NCI-H1417 (cell line): ENCODE measurements around the gene BEST3.
A peak's percentile ranks its signal among the peaks of the same experiment; 100 is the strongest.

Source experiments
- DNase-seq, 3 experiments: peaks; one replicate each; lab custom pipeline; 2025; lab: John Stamatoyannopoulos, UW

Gene BEST3

DNA sequence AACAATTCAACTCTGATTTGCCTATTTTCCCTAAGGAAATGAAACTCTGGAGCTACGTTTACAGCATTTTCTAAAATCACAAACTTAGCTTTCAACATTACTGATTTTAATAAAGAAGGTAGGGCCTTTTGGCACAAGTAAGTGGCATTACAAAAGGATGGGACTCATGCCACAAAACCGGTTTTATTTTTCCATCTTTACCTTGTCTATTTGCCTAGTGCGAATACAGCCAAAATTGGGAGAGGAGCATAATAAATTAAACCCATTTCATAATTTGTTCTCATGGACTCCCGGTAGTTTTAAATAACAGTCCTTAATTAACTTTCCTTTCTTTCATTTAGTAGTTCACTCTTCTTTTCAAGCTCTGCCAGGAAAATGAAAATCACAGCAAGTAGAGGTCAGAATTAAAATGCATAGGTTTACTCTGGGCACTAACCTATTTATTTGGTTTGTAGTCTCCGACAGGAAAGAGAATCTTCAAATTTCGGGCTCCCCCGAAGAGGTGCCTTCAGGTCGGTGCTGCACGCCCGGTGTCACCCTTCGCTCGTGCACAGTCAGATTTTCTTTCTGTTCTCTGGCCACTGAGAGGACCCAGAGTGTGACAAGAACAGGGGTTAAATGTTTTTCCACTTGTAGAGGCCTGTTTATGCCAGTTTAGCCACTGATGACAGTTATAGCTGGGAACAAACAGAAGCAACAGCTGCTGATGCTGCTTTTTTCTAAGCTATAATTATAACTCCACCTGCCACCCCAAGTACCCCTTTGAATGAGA, at the start of gene BEST3:
BEST3 (minus strand) TSS at position 535 of the 772 bp plus-strand sequence. CDS start 1,505 bp downstream, outside the sequence.
- peak; percentile 88 to 99 (median 92) for DNase-seq

DNA sequence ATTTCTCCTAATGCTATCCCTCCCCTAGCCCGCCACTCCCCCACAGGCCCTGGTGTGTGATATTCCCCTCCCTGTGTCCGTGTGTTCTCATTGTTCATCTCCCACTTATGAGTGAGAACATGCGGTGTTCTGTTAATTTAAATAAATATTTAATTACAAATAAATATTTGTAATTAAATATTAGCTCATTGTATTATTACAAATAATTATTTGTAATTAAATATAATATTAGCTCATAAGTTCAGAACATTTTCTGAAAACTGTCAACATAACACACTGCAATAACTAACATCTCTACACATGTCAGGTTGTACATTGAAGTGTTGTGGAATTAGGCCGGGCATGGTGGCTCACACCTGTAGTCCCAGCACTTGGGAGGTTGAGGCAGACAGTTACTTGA, 45.0 kb upstream of the BEST3 start:
- no peak for DNase-seq

GRCh38 chr12:69739287-69740191, 40.4 kb upstream of the BEST3 start:
- peak; percentile 73 to 94 (median 89) for DNase-seq

DNA sequence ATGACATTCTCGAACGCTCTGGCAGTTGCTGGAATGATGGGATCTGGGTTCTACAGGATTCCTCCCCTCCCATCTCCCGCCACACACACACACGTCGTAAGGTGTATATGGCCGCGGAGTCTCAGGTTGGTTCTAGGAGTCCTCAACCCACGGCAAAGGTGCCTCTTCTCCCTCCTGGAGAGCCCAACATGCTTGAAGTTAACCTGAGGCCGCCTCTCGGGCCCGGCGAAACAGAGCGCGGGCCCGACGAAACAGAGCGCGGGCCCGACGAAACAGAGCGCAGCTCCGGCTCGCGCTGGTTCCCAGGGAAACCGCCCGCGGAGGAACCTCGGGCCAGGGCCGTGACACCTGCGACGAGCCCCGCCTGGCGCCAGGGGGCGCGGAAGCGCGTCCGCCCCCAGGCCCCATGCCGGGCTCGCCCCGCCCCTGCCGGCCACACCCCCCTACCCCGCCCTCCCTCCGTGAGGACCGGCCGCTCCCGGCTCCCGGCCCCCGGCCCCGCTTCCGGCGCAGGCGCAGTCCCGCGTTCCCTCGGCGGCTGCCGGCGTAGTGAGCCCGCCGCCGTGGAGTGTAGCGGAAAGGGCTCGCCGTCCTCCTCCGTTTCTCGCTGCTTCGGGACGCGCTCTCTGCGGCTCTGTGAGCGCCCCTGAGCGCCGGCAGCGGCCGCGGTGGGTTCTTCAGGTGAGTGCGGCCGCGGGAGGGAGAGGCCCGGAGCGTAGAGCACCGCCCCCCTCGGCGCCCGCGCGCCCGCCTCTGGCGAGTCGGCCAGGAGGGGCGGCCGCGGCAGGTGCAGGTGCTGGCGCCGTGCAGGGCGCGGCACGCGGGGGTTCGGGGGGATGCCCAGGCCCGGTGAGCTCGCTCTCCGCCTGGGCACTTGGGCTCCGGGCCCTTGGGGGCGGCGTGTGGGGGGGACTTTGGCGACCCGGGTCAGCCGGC, 39.5 kb upstream of the BEST3 start, which contains the start of gene RAB3IP:
RAB3IP (plus strand) TSS at position 510 of the 936 bp plus-strand sequence. CDS start 16,549 bp downstream, outside the sequence.
- DNase-seq: peak; percentile 97 to 98 (median 97)

GRCh38 chr12:69733638-69734037, 34.5 kb upstream of the BEST3 start:
- DNase-seq: no peak

- DNase-seq: no peak
Observed at GRCh38 chr12:69732088-69732487, 33.0 kb upstream of the BEST3 start.

GRCh38 chr12:69726922-69727321, 27.8 kb upstream of the BEST3 start:
- DNase-seq: no peak

DNA sequence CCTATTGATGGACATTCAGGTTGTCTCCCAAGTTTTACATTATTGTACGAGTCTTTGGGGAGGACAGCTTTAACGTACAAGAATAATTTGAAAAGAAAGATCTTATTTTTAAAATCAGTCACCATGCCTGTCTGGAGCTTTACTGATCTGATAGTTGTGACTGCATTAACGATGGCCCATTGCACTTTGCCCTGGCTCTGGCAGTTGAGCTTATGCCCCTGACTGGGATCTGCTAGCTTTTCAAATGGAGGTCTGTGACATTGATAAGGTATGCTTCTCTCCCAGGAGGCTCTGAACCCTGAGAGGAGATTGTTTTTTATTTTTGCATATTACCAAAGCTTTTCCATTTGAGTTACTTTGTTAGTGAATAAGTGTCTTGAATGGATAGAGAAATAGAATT, 21.6 kb upstream of the BEST3 start:
- DNase-seq: no peak

GRCh38 chr12:69719336-69720316, 20.5 kb upstream of the BEST3 start:
- DNase-seq: peak in 2 of 3 experiments; percentile 66 to 90

DNA sequence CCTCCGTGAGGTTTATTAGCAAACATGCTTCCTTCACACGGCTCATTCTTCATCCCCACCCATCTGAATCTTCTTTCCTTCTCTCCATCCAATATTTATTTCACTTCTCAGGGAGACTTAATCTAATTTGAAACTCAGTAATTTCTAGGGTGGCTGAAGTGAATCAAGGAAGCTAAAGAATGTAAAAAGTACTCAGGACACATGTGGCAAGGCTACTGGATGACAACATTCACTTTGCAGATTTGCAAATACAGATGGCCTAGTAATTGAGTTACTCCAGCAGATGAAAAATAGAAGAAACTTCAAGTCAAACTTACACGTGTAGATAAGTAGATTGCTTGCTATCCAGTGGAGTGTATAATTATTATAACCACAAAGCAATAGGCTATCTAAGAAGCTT, 15.4 kb upstream of the BEST3 start:
- no peak for DNase-seq

- DNase-seq: peak in 2 of 3 experiments; percentile 19 to 50
Observed at GRCh38 chr12:69712826-69713225, 13.7 kb upstream of the BEST3 start.

GRCh38 chr12:69708649-69709048, 9.5 kb upstream of the BEST3 start:
- DNase-seq: no peak

- DNase-seq: no peak
Observed at GRCh38 chr12:69704357-69704756, 5.3 kb upstream of the BEST3 start.

- DNase-seq: no peak
Observed at GRCh38 chr12:69703146-69703642, 4.1 kb upstream of the BEST3 start.

DNA sequence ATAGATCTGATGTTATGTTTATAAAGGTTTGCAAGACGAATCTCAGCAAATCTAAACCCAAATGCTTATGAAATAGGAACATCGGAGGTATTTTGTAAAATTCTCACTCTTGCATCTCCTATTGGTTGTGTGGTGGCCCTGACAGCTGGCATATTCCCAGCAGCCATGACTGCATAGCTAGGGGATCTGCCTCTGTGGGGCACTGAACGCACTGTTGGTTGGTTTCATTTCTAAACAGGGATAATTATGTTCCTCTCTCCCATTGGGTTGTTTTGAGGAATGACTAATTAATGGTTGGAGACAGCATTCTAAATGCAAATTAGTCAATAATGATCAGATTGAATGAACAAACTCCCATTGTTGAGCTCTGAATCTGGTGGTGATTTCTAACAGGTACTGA, 2.7 kb upstream of the BEST3 start:
- peak in 1 of 3 experiments; percentile 42 for DNase-seq

- peak in 2 of 3 experiments; percentile 31 to 65 for DNase-seq
Observed at GRCh38 chr12:69698054-69698453, 1.0 kb downstream of the BEST3 start.

GRCh38 chr12:69694123-69694522, 5.0 kb downstream of the BEST3 start:
- peak in 1 of 3 experiments; percentile 49 for DNase-seq

DNA sequence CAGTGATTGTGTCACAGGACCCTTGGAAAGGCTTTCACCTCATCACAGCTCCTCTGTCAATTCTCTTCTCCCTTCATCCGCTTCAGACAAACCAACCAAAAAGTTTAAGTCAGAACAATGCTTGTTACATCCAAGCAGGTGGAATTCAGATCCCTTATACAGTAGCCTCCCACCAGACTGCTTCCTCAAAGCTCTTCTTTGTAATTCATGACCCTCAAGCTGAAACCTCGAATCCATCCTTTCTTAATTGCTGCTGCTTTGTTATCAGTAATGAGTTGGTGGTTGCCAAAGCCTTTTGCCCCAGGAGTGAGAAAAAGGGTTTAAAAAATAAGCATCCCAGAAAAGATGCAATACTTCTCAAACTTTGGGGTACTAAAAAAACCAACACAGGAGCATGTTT, 9.5 kb downstream of the BEST3 start:
- no peak for DNase-seq

DNA sequence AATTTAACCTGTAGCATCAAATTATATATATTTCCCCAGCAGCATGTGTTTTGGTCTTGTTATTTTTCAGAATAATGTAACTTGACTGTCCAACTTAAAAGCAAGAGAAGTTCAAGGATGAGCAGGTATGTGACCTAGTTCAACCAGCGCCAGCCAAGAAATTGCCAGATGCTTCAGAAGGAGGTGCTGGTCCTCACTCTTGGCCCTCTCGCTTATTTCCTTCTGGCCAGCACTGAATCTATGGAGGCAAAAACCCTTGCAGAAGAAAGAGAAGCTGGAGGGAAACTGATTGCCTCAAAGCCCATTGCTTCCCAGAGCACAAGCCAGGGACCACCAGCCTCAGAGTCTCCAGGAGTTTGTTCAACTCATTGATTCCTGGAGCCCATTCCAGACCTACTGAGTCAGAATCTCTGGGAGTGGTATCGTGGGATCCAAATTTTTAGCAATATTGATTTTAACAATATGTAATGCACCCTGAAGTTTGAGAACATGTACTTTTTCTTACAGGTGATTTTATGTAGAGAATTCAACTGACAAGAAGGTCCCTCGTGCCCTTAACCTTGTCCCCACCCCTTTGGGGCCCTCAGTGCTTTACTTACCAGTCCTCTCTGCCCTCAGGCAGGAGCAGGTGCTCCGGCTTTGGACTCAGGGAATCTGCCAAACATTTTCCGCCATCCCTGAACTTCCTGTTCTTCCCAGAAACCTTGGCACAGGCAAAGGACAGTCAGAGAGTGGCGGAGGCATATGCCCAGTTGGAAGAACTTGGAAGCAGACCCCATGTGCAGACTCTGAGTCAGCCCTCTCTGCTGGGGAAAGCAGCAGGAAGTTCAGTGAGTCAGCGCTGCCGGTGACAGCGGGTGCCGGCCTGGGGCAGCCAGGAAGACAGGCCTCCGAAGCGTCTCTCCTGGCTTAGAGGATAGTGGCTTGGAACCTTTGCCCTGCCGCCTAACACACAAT, 10.4 kb downstream of the BEST3 start:
- DNase-seq: no peak
